Epithelial cell of esophagus (primary cell): Measurements from ENCODE around the gene NTRK2.

Experiments
- DNase-seq: peaks from one replicate; pipeline ENCODE4 v3.0.0; 2010; ENCODE audit warnings: low read depth
- H3K4me3 ChIP-seq: 2 replicates; pipeline ENCODE4 v1.5.1; 2011; ENCODE audit warnings: mild to moderate bottlenecking, low read length, control low read depth
- CTCF ChIP-seq: IDR thresholded peaks from 2 replicates; pipeline ENCODE4 v1.5.1; 2011; ENCODE audit warnings: low read depth, mild to moderate bottlenecking, low read length, control low read depth, inconsistent platforms; ENCODE audit not compliant: insufficient read depth; ENCODE audit errors: missing control alignments

The NTRK2 gene

GRCh38 chr9:84945878-84946538 lies 276.5 kb downstream of the NTRK2 start:
- DNase-seq: no peak
- no peak overlapping the region for H3K4me3 ChIP-seq
- TF ChIP-seq CTCF: no peak

GRCh38 chr9:84947412-84947972 lies 278.0 kb downstream of the NTRK2 start:
- DNase-seq: peak; percentile 62
- no peak overlapping the region for H3K4me3 ChIP-seq
- no peak for TF ChIP-seq CTCF

- no peak for DNase-seq
- no peak for TF ChIP-seq CTCF
- no peak overlapping the region for H3K4me3 ChIP-seq
Observed at GRCh38 chr9:84949258-84949657, 279.7 kb downstream of the NTRK2 start.

GRCh38 chr9:84949971-84950370 lies 280.4 kb downstream of the NTRK2 start:
- no peak for TF ChIP-seq CTCF
- no peak for DNase-seq
- H3K4me3 ChIP-seq: no peak overlapping the region

GRCh38 chr9:84950879-84951811 lies 281.6 kb downstream of the NTRK2 start:
- H3K4me3 ChIP-seq: no peak overlapping the region
- DNase-seq: no peak
- TF ChIP-seq CTCF: no peak

- TF ChIP-seq CTCF: no peak
- no peak overlapping the region for H3K4me3 ChIP-seq
- peak; percentile 34 for DNase-seq
Observed at GRCh38 chr9:84953252-84953773, 283.8 kb downstream of the NTRK2 start.
